ENCODE measurements around the gene SREBF1.

The SREBF1 gene

DNA sequence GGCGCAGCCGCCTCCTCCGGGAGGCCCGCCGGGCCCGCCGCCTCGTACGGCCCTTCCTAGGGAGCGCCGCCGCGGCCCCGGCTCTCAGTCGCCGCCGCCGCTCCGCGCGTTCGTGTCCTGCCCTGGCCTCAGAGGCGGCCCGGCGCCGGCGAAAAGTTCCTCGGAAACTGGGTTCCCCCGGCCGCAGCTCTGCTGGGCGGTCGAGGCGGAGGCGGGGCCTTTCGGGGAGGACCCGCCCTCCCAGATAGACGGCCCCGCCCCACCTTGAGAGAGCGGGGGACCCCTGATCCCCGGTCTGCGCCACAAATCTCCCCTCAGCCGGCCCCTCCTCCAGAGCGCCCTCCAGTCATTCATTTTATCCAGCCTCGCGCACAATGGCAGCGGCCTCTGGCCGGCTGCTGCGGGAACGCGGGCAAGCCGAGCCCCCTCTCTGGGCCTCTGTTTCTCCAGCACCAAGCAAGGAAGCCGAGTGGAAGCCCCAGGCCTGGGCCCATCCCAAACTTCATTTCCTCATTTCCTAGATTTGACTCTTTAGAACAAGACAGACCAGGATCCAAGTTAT lies at the start of gene SREBF1:
Gene SREBF1 (minus strand): TSS at position 169 of the 562 bp plus-strand sequence. CDS start 169 bp downstream, outside the sequence.
- peak in 37 of 42 donors; percentile 28 to 86 (median 72) for DNase-seq
- intact Hi-C loops (cut with DNase I) = no loop called here

- intact Hi-C loops (cut with DNase I) = no loop called here
- peak in 1 of 42 donors; percentile 36 for DNase-seq
These were observed 49.4 kb upstream of the SREBF1 start for GRCh38 chr17:17886226-17886625.

GRCh38 chr17:17884391-17885357 lies 47.9 kb upstream of the SREBF1 start:
- intact Hi-C loops (cut with DNase I) = no loop called here
- peak in 9 of 42 donors; percentile 24 to 61 (median 42) for DNase-seq

GRCh38 chr17:17883801-17884200 lies 47.0 kb upstream of the SREBF1 start:
- no peak for DNase-seq
- intact Hi-C loops (cut with DNase I) = no loop called here

GRCh38 chr17:17882082-17882581 lies 45.3 kb upstream of the SREBF1 start:
- DNase-seq = no peak
- intact Hi-C loops (cut with DNase I) = no loop called here

- intact Hi-C loops (cut with DNase I) = no loop called here
- peak in 29 of 42 donors; percentile 9 to 84 (median 49) for DNase-seq
These were observed 43.9 kb upstream of the SREBF1 start for GRCh38 chr17:17880577-17881196.

DNA sequence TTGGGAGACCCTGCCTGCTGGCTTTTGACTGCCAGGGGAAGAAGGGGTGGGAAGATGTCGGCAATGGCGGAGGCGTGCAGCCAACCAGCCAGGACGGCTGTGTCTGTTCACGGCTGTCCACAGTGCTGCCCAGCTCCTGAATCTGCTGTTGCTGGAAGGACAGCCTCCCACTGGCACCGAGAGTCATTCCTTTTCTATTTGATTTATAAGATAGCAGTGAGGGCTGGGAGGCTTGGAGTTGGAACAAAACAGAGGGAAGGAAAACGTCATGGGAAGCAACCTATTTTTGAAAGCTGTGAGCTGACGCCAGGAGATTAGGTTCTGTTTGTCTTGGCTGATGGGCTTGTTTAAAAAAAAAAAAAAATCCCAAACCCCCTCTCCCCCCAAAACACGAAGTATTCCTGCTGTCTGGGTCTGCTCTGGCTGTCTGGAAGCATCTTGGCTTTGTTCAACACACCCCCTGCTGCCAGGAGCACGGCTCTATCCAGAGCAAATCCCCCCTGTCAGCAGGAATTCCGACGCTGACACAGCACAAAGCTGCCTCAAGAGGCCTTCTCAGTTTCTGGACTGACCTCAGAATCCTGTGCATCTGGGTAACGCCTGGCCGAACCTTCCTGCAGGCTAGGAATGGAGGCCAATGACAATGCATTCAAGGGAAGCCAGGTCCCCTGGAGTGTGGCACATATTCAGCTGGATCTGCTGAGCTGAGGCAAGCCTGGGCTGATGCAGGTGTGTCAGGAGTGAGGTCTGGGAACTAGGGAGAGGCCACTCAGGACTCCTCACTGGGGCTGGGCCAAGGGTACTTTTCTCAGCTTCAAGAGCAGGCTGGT lies 41.0 kb upstream of the SREBF1 start:
- DNase-seq = peak in 19 of 42 donors; percentile 20 to 62 (median 34)
- intact Hi-C loops (cut with DNase I) = no loop called here

- intact Hi-C loops (cut with DNase I) = no loop called here
- DNase-seq = peak in 19 of 42 donors; percentile 22 to 78 (median 41)
These were observed 40.3 kb upstream of the SREBF1 start for GRCh38 chr17:17876959-17877528.

DNA sequence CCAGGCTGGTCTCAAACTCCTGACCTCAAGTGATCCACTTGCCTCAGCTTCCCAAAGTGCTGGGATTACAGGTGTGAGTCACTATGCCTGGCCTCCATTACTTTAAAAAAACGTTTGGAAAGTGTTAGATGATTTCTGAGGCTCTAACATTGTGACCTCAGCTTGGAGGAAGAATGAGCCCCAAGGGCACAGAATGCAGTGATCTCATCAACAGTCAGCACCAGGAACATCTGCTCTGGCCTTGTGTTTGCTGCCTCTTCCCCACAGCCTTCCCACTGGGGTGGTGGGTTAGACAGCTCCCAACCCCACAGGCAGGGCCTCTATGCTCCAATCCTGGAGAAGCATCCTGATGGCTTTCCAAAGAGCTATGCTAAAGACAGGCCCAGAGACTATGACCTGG lies 37.7 kb upstream of the SREBF1 start:
- DNase-seq = no peak
- intact Hi-C loops (cut with DNase I) = no loop called here

DNA sequence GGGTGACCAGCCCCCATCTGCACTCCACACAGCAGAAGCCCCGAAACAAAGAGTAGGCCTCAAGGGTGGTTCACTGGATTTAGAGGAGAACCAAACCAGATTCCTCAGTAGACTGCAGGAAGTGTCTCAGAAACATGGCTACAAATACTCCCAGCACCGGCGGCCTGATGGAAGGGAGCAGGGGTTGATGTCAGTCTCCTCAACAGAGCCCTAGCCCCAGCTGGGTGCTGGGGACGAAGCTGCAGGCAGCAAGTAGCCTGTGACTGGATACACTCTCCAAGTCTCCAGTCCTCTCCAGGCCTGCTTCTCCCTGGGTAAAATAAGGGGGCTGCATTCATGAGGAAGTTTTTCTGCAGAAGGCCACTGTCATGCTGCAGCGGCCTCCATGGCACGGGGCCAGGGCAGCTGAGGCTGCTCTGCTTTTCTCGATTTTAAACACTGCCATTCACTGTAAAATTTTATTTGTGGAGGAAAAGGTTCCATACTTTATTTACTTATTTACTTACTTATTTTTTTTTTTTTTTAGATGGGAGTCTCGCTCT lies 36.7 kb upstream of the SREBF1 start:
- intact Hi-C loops (cut with DNase I) = no loop called here
- DNase-seq = peak in 26 of 42 donors; percentile 13 to 78 (median 48)

GRCh38 chr17:17872547-17873345 lies 36.0 kb upstream of the SREBF1 start:
- intact Hi-C loops (cut with DNase I) = no loop called here
- DNase-seq = no peak

DNA sequence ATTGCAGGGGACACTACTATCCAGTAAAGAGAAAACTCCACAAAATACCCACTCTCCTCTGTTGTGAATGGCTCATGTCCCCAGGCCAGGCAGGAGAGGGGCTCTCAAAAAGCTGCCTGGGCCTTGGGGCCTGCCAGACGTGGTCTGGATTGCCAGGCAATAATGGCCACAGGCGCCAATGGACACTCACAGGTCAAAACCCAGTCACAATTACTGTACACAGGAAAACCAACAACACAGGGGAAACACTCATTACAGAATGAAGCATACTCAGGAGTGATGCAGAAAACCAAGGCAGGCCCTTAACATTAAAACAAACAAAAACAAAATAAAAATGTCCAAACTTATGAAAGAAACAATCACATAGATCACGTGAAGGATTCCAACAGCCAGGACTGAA lies 35.1 kb upstream of the SREBF1 start:
- intact Hi-C loops (cut with DNase I) = no loop called here
- DNase-seq = no peak

- intact Hi-C loops (cut with DNase I) = no loop called here
- DNase-seq = no peak
These were observed 33.5 kb upstream of the SREBF1 start for GRCh38 chr17:17870247-17870646.

DNA sequence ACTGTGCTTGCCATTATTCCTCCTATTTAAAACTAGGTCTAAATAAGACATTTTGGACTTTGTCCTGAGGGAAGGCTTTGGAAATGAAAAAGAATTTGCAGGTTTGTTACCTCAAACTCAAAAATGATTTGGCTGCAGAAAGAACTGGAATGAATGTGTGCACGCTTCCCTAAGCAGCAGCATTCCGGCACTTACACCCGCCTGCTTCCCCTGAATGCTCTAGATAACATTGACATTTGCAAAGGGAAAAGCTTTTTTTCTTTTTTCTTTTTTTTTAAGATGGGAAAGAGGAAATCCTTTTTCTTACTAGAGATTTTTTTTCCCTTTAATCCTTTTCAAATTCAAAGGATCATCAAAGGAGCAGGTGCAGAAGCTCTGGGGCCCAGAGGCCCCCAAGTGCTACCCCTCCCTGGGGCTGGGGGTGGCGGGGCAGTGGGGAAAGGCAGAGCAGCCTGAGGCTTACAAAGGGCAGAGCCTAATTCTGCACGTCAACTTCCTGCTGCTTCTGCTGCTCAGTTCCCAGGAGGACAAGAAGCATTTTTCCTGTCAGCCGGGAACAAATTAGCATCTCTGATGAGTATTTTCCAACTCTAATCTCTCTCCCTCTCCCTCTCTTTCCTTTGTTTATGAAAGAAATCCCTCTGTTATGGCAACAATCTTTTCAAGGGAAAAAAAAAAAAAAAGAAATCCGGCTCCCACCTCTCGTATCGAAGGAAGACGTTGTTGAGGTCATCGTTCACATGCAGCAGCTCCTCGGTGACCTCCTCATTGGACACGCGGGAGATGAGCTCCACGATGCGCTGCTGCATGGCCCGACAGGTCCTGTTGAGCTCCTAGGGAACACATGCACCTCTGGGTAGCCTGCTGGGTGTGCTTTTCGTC lies 32.1 kb upstream of the SREBF1 start:
- intact Hi-C loops (cut with DNase I) = no loop called here
- DNase-seq = no peak

DNA sequence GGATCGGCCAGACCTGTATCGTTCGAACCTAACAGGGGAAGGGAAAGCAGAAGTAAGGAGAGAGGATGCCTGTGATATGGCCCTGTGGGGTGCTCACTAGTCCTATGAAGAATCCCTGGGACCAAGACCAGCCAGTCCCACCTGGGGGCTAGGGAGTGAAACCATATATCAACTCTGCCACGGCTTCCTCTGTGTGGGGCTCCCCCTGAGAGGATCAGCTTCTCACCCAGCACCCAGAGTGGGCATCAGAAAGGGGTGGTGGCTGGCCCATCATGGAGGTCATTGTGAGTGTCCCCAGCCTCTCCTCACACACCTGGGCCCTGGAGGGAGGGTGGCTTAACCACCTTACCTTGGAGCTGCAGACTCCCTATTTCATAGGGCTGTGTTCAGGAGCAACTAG lies 30.1 kb upstream of the SREBF1 start:
- intact Hi-C loops (cut with DNase I) = no loop called here
- DNase-seq = no peak

- no peak for DNase-seq
- intact Hi-C loops (cut with DNase I) = no loop called here
These were observed 29.6 kb upstream of the SREBF1 start for GRCh38 chr17:17866425-17866824.
